Measurements from ENCODE around the gene PAQR9. TPM values are rescaled to one million over a fixed set of nuclear protein-coding genes. Genes with fewer than 3 reads are reported as not detected.

Gene PAQR9
- total and polyA plus RNA-seq, 9 donors: 0.04 to 0.08 (median 0.07) TPM; not detected in 6

DNA sequence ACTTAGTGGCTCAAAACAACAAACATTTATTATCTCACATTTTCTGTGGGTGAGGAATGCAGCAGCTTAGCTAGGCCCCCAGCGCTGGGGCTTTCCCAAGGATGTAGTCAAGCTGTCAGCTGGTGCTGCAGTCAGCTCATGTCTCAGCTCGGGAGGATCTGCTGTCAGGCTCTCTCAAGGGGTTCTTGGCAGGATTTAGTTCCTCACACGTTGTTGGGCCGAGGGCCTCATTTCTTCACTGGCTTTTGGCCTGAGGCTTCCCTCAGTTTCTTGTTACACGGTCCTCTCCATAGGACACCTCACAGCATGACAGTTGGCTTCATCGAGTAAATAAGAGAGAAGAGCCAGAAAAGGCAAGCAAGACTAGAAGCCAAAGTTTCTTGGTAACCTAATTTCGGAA is 24.2 kb upstream of the PAQR9 start:
- no peak for DNase-seq
- H3K27ac ChIP-seq: no peak overlapping the region
- intact Hi-C loops (cut with DNase I): loop anchor here in 2 of 4 donors (5.0 to 10.0 kb wide), 2 partner anchors 160 to 403 kb away; no protein-coding TSS in a partner anchor
- no peak overlapping the region for H3K4me3 ChIP-seq
- H3K27me3 ChIP-seq: no peaks in the 10 kb centered on the region
- TF ChIP-seq EP300 (IDR thresholded peaks at IDR 0.05): no peak
- TF ChIP-seq, protein P1, sequence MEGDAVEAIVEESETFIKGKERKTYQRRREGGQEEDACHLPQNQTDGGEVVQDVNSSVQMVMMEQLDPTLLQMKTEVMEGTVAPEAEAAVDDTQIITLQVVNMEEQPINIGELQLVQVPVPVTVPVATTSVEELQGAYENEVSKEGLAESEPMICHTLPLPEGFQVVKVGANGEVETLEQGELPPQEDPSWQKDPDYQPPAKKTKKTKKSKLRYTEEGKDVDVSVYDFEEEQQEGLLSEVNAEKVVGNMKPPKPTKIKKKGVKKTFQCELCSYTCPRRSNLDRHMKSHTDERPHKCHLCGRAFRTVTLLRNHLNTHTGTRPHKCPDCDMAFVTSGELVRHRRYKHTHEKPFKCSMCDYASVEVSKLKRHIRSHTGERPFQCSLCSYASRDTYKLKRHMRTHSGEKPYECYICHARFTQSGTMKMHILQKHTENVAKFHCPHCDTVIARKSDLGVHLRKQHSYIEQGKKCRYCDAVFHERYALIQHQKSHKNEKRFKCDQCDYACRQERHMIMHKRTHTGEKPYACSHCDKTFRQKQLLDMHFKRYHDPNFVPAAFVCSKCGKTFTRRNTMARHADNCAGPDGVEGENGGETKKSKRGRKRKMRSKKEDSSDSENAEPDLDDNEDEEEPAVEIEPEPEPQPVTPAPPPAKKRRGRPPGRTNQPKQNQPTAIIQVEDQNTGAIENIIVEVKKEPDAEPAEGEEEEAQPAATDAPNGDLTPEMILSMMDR (IDR thresholded peaks at IDR 0.05): no peak
- TF ChIP-seq POLR2A (IDR thresholded peaks at IDR 0.05): no peak
- peaks cover 1% of the 10 kb centered on the region for H3K4me1 ChIP-seq (ENCODE audit: insufficient read depth)
- H3K9me3 ChIP-seq: no peaks in the 10 kb centered on the region
- no peaks in the 10 kb centered on the region for H3K36me3 ChIP-seq
- 5 to 8% (median 7%) methylated on average over 7 of the region's 7 CpGs for WGBS, 3 donors

GRCh38 chr3:142987080-142987700 is 23.7 kb upstream of the PAQR9 start:
- Histone ChIP-seq H3K36me3 (no peaks in the 10 kb centered on the region), H3K27ac (no peak overlapping the region), H3K4me1 (ENCODE audit: insufficient read depth) (peaks cover 1% of the 10 kb centered on the region), H3K9me3 (no peaks in the 10 kb centered on the region), H3K27me3 (no peaks in the 10 kb centered on the region), H3K4me3 (no peak overlapping the region)
- TF ChIP-seq POLR2A (IDR thresholded peaks at IDR 0.05): no peak
- TF ChIP-seq, protein P1 (IDR thresholded peaks at IDR 0.05): peak in 2 of 3 donors; percentile 19 to 50
- DNase-seq: no peak
- intact Hi-C loops (cut with DNase I): loop anchor here in 2 of 4 donors (5.0 to 10.0 kb wide), 2 partner anchors 160 to 402 kb away; no protein-coding TSS in a partner anchor
- 32 to 43% (median 35%) methylated on average over 5 of the region's 5 CpGs for WGBS, 3 donors

DNA sequence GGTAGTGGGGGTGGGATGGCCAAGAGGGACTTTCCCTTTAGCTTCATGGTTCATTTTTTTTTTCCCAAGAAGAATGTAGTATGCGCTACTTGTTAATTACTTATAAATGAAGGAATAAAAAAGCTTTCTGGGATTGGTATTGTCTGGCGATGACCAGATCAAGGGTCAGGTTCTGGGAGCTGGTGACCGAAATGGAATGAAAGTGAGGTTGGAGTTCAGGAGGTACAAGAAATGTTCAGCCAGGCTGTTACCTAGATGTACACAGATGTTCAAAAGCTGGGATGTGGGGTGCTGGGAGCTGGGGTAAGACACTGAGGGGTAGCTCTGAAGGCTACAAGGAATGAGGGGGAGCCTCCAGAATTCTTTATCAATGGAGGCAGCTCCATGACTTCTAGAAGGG is 20.8 kb upstream of the PAQR9 start:
- Histone ChIP-seq H3K27me3 (no peaks in the 10 kb centered on the region), H3K4me1 (ENCODE audit: insufficient read depth) (peaks cover 1% of the 10 kb centered on the region), H3K9me3 (no peaks in the 10 kb centered on the region), H3K4me3 (no peak overlapping the region), H3K36me3 (no peaks in the 10 kb centered on the region), H3K27ac (no peak overlapping the region)
- intact Hi-C loops (cut with DNase I): loop anchor here in 1 of 4 donors (10.0 kb wide), 1 partner anchor 399 kb away; no protein-coding TSS in a partner anchor
- TF ChIP-seq EP300 (IDR thresholded peaks at IDR 0.05) (no peak), POLR2A (IDR thresholded peaks at IDR 0.05) (no peak)
- TF ChIP-seq, protein P1 (IDR thresholded peaks at IDR 0.05): no peak
- 93 to 96% (median 96%) methylated on average over 3 of the region's 3 CpGs for WGBS, 3 donors
- DNase-seq: no peak

GRCh38 chr3:142983318-142983717 is 19.8 kb upstream of the PAQR9 start:
- Histone ChIP-seq H3K27me3 (no peaks in the 10 kb centered on the region), H3K4me3 (no peak overlapping the region), H3K9me3 (no peaks in the 10 kb centered on the region), H3K36me3 (no peaks in the 10 kb centered on the region), H3K4me1 (ENCODE audit: insufficient read depth) (peaks cover 1% of the 10 kb centered on the region), H3K27ac (no peak overlapping the region)
- intact Hi-C loops (cut with DNase I): loop anchor here in 1 of 4 donors (10.0 kb wide), 1 partner anchor 399 kb away; no protein-coding TSS in a partner anchor
- 85 to 95% (median 86%) methylated on average over 2 of the region's 2 CpGs for WGBS, 3 donors
- no peak for DNase-seq
- TF ChIP-seq POLR2A (IDR thresholded peaks at IDR 0.05): no peak
- TF ChIP-seq, protein P1 (IDR thresholded peaks at IDR 0.05): no peak
